ENCODE results near the gene EGFL6.

EGFL6 gene

GRCh38 chrX:13569479-13570260 is at the start of gene EGFL6:
Gene EGFL6 (plus strand): TSS chrX:13569601. CDS start chrX:13569862, 261 bp downstream.
- peak; percentile 8 for DNase-seq

GRCh38 chrX:13520351-13520750 is 49.0 kb upstream of the EGFL6 start:
- DNase-seq = no peak

- DNase-seq = no peak
Observed at GRCh38 chrX:13520936-13521335, 48.5 kb upstream of the EGFL6 start.

DNA sequence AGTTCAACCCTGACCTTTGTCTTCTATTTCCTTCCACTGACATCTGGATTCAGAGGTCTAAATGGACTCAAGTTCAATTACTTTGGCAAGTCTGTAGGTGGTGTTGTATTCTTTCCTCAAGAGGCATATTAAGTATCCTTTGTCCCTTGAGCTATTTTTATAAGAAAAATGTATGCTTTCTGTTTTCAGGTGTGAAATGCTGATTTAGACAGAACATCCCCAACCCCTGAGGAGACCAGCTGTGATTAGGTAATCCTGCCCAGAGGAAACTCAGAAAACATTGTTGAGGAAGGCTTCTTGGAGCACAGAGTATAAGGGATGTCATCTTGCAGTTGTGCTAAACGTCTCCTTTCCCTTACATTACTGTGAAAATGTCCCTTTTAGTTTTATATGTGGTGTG is 46.6 kb upstream of the EGFL6 start:
- no peak for DNase-seq

GRCh38 chrX:13533726-13534125 is 35.7 kb upstream of the EGFL6 start:
- no peak for DNase-seq

GRCh38 chrX:13535376-13536165 is 33.8 kb upstream of the EGFL6 start:
- no peak for DNase-seq

DNA sequence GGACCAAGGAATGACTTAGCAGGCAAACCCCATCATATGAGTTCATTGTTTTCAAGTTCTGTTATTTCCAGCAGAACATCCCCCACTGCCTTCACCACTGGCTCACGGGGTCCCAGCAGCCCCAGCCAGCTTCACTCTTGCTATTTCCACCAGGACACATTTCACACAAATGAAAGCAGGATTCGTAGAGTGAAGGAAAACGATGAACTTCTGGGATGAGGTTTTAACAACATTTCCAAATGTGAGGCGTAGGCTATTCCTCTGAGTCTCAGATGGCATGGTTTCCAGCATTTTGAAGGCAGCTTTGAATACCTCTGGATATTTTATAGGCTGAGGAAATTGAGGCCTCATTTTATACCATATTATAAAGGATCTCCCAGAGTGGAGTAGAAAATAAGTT is 32.9 kb upstream of the EGFL6 start:
- no peak for DNase-seq

- no peak for DNase-seq
Observed at GRCh38 chrX:13538414-13538813, 31.0 kb upstream of the EGFL6 start.

- DNase-seq = no peak
Observed at GRCh38 chrX:13540602-13541001, 28.8 kb upstream of the EGFL6 start.

- no peak for DNase-seq
Observed at GRCh38 chrX:13545726-13546125, 23.7 kb upstream of the EGFL6 start.

DNA sequence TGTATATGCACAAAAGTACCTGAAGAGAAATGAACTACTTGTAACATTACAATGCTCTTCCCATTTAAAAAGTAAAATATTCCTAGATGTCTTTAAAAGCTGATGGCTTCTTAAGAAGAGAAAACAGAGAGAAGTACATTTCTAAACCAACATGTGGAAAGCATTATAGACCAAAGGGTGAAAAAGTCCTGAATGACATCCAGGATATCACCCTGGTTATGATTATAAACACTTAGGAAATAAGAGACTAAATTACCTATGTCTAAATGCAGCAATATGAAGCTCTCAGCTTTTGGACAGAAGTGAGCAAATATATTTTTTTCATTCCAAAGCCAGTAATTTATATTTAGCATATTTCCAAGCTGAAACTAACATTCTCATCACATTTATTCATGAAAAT is 21.7 kb upstream of the EGFL6 start:
- DNase-seq = no peak

- no peak for DNase-seq
Observed at GRCh38 chrX:13550346-13550745, 19.1 kb upstream of the EGFL6 start.

- DNase-seq = no peak
Observed at GRCh38 chrX:13551610-13552009, 17.8 kb upstream of the EGFL6 start.

- no peak for DNase-seq
Observed at GRCh38 chrX:13552892-13553291, 16.5 kb upstream of the EGFL6 start.

DNA sequence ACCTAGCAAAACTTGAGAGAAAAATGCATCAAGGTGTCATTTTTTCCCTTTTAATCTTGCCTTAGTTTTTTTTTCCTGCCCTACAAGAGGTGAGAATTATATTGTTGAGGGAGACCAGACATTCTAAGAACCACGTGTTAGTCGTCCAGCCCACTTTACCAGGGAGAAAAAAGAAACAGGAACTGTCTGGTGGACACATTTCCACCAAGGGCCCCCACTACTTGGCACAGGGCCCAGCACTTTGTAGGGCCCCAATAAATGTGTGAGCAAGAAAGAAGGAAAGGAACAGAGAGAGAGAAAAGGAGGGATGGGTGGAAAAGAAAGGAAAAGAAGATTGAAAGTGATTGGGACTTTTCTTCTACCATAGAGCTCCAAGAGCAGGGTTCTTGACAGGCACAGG is 3.9 kb upstream of the EGFL6 start:
- DNase-seq = no peak

GRCh38 chrX:13570261-13570605 is 832 bp downstream of the EGFL6 start:
- DNase-seq = peak; percentile 2

DNA sequence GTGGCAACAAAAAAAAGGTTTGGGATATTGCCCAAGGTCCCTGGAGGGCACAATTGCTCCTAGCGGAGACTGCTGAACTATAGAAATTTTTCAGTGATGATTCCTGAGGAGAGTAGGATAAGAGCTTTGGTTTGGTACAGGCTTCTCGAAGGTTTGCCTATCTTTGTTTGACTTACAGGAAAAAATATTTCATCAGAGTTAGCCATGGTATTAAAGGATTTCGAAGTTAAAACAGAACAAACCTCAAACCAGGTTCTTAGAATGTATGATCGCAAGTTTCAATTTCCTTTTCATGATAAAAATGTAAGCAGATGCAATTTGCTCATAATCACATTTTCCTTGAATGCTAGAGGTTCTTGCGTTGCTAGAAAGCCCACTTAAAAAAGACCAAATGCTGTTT is 1.7 kb downstream of the EGFL6 start:
- DNase-seq = no peak

- DNase-seq = no peak
Observed at GRCh38 chrX:13574600-13574999, 5.2 kb downstream of the EGFL6 start.

DNA sequence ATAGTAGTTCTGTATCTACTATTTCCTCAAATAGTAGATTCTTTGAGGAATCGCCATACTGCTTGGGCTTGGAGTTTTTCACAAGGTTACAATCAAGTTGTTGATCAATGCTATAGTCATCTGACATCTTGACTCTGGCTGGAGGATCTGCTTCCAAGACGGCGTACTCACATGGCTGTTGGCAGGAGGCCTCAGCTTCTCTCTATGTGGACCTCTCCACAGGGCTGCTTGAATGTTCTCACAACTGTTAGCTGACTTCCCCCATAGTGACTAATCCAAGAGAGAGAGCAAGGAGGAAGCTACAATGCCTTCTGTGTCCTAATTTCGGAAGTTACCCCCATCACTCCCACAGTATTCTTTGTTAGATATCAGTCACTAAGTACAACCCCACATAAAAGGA is 10.3 kb downstream of the EGFL6 start:
- no peak for DNase-seq

DNA sequence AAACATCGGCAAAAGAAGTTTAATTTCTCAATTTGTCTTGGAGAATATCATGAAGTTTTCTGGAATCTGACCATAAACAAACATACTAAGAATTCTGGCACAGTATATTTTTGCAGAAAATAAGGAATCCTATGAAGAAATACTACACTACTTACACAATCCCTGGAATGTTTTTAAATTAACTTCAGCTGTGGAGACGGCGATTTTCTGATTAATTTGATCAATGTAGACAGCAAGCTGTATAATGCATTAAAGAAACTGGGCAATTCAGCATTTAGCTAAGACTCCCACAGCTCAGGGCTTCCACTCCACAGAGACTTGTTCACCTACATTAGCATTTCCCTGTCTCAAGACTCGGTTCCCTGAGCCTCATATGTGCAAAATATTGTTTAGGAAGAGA is 12.2 kb downstream of the EGFL6 start:
- no peak for DNase-seq

- DNase-seq = no peak
Observed at GRCh38 chrX:13587786-13588477, 18.5 kb downstream of the EGFL6 start.

DNA sequence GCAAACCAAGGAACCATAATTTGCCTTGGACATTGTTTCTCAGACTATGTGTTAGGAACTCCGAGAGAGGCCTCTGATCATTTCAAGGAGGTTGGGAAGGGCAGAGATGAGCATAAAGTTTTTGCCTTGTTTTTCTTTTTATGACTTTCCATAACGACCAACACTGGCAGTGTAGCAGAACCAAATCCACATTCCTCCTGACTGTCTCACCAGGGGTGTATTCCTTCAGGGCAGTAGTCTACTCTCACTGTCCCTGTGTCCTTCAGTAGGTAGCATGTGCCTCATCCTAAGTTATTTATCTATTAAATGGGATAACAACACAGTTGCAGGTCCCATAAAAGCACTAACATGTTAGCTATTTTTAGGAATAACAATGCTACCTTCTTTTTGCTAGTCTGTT is 20.8 kb downstream of the EGFL6 start:
- no peak for DNase-seq

DNA sequence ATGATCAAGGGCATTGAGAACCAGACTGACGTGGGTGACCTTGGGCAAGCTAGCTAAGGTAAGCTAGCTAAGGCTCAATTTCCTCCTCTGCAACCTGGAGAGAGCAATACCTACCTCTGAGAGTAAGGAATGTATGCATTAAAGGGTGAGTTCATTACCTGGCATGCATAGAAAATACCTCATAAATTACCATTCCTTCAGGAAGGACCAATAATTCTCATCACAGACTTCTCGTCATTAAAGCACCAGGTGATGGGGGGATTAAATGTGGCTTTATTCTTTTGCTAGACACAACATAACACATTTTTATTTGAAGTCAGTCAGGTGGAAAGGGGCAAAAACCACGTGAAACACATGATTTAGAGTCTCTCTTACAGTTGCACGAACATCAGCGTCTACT is 21.5 kb downstream of the EGFL6 start:
- DNase-seq = no peak

- no peak for DNase-seq
Observed at GRCh38 chrX:13597874-13598273, 28.5 kb downstream of the EGFL6 start.
